NCI-H187 (cell line): ENCODE data around the gene ATG101.

Experiments used
- DNase-seq, 2 experiments: peaks; one replicate each; lab custom pipeline; 2025; lab: John Stamatoyannopoulos, UW

ATG101 gene

GRCh38 chr12:52069327-52070184 is at the start of gene ATG101:
ATG101 (plus strand) TSS chr12:52069978; CDS start chr12:52073651, 3,673 bp downstream.
- peak; percentile 90 to 95 for DNase-seq

GRCh38 chr12:52020539-52021336 is 49.0 kb upstream of the ATG101 start:
- peak in 1 of 2 experiments; percentile 26 for DNase-seq

GRCh38 chr12:52022841-52023181 is 47.0 kb upstream of the ATG101 start:
- no peak for DNase-seq

GRCh38 chr12:52023182-52023975 is 46.4 kb upstream of the ATG101 start:
- DNase-seq: peak; percentile 39 to 78

- no peak for DNase-seq
These were observed 45.6 kb upstream of the ATG101 start for GRCh38 chr12:52023976-52024688.

GRCh38 chr12:52024845-52025230 is 44.9 kb upstream of the ATG101 start:
- DNase-seq: no peak

- DNase-seq: no peak
These were observed 43.5 kb upstream of the ATG101 start for GRCh38 chr12:52026263-52026662.

- no peak for DNase-seq
These were observed 42.5 kb upstream of the ATG101 start for GRCh38 chr12:52027085-52027843.

- peak; percentile 23 to 37 for DNase-seq
These were observed 40.1 kb upstream of the ATG101 start for GRCh38 chr12:52029685-52030084.

GRCh38 chr12:52032446-52032803 is 37.4 kb upstream of the ATG101 start:
- no peak for DNase-seq

- peak; percentile 87 to 93 for DNase-seq
These were observed 36.9 kb upstream of the ATG101 start for GRCh38 chr12:52032804-52033445.

GRCh38 chr12:52033446-52034140 is 36.2 kb upstream of the ATG101 start:
- DNase-seq: no peak

- DNase-seq: no peak
These were observed 34.6 kb upstream of the ATG101 start for GRCh38 chr12:52035190-52035589.

GRCh38 chr12:52035926-52036325 is 33.9 kb upstream of the ATG101 start:
- DNase-seq: no peak

- peak; percentile 38 to 68 for DNase-seq
These were observed 33.1 kb upstream of the ATG101 start for GRCh38 chr12:52036587-52037171.

- DNase-seq: no peak
These were observed 32.4 kb upstream of the ATG101 start for GRCh38 chr12:52037248-52037861.

- DNase-seq: no peak
These were observed 31.3 kb upstream of the ATG101 start for GRCh38 chr12:52038447-52038846.

GRCh38 chr12:52041035-52041434 is 28.7 kb upstream of the ATG101 start:
- no peak for DNase-seq

GRCh38 chr12:52041695-52042123 is 28.1 kb upstream of the ATG101 start:
- no peak for DNase-seq
